ENCODE measurements around the gene RIT1. TPM values are rescaled to one million over a fixed set of nuclear protein-coding genes. Genes with fewer than 3 reads are reported as not detected.

Gene RIT1
- total and polyA plus RNA-seq, 9 donors: 8.6 to 26.9 (median 21.0) TPM

- intact Hi-C loops (cut with DNase I): loop anchor here (5.0 kb wide), 2 partner anchors 35 to 50 kb away; partner anchors contain the start of gene ARHGEF2 (in 4 of the 4)
- WGBS, 3 donors: 86 to 88% (median 87%) methylated on average over 26 to 29 of the region's 29 CpGs
- H3K4me3 ChIP-seq: no peak overlapping the region
- TF ChIP-seq CTCF (IDR thresholded peaks at IDR 0.05) (no peak), POLR2A (IDR thresholded peaks at IDR 0.05) (no peak), EP300 (IDR thresholded peaks at IDR 0.05) (no peak)
- H3K9me3 ChIP-seq: no peaks in the 10 kb centered on the region
- H3K27me3 ChIP-seq: no peaks in the 10 kb centered on the region
- no peaks in the 10 kb centered on the region for H3K36me3 ChIP-seq
- no peak for DNase-seq
- H3K4me1 ChIP-seq (ENCODE audit: insufficient read depth): peaks cover 6% of the 10 kb centered on the region
- H3K27ac ChIP-seq: no peak overlapping the region
These were observed 30.8 kb upstream of the RIT1 start for GRCh38 chr1:155941845-155942531.

DNA sequence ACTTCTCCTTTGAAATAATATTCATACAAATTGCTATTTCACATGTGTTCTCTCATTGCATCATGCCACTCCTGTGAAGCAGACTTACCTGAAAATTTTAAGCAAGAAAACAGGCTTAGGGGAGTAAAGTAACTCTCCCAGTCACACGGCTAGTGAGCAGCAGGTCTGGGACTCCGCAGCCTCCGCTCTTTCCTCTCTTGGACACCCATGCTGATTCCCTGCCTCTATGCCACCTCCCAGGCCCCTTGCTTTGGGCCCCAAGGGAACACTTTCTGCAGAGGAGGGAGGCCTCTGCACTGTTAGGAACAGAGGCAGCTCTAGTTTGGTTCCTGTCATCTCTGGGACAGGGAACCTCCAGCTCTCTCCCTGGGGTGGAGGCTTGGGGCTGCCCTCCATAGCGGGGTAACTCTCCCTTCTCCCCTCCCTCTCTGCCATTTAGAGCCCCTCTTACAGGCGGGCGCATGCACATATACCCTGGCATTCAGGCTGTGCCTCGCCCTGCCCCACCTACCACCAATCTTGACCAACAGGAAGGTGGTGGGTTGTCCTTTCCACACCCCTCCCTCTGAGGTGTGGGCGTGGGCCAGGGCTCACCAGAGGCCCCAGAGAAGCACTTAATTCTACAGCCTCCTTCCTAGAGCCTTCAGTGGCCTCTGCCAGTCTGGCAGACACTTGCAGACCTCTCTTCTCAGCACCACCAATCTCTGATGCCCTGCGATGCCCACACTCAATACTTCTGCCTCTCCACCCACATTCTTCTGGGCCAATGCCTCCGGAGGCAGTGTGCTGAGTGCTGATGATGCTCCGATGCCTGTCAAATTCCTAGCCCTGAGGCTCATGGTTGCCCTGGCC lies 30.1 kb upstream of the RIT1 start, which contains the start of gene RXFP4:
TSS of gene RXFP4 (plus strand) at position 646 of the 852 bp plus-strand sequence. CDS start at position 718, 72 bp downstream.
- intact Hi-C loops (cut with DNase I): loop anchor here (5.0 kb wide), 2 partner anchors 36 to 51 kb away; partner anchors contain the start of gene ARHGEF2 (in 4 of the 4)
- Histone ChIP-seq H3K4me1 (ENCODE audit: insufficient read depth) (peaks cover 6% of the 10 kb centered on the region), H3K4me3 (no peak within 1 kb of the TSS), H3K27me3 (no peaks in the 10 kb centered on the region), H3K27ac (peak within 1 kb of the TSS in 1 of 2 donors; percentile 66), H3K36me3 (no peaks in the 10 kb centered on the region), H3K9me3 (no peaks in the 10 kb centered on the region)
- TF ChIP-seq EP300 (IDR thresholded peaks at IDR 0.05): no peak
- no peak for TF ChIP-seq POLR2A (IDR thresholded peaks at IDR 0.05)
- TF ChIP-seq CTCF (IDR thresholded peaks at IDR 0.05): no peak
- WGBS, 3 donors: 57 to 68% (median 61%) methylated on average over 11 of the region's 11 CpGs
- DNase-seq: no peak

DNA sequence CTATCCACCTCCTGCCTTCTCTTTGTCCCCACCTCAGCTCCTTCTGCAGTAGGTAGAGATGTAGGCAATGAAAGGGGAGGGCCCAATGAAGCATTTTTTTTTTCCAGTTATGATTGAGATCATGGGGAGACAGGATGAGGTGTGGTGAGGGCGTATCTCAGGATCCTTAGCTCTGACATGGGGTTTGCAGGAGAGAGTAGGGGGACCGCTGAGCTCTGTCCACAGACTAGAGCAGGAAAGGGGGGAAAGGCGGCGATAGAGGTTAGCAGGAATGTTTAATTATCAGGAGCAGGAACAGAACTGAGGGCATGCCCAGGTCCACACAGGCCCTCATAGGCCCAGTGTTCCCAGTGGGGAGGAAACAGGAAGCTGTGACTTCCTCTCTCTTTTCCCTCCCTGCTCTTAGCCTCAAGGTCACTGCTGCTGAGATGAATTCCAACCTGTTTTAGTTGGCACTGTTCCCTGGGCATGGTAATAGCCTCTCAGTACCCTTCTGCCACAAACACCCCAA lies 29.4 kb upstream of the RIT1 start:
- Histone ChIP-seq H3K27ac (peak overlapping the region in 1 of 2 donors; percentile 66), H3K27me3 (no peaks in the 10 kb centered on the region), H3K4me1 (ENCODE audit: insufficient read depth) (peaks cover 6% of the 10 kb centered on the region), H3K4me3 (no peak overlapping the region), H3K9me3 (no peaks in the 10 kb centered on the region), H3K36me3 (no peaks in the 10 kb centered on the region)
- intact Hi-C loops (cut with DNase I): loop anchor here (5.0 kb wide), 2 partner anchors 37 to 52 kb away; partner anchors contain the start of gene ARHGEF2 (in 4 of the 4)
- peak in 4 of 5 donors; percentile 42 to 61 (median 53) for DNase-seq
- no peak for TF ChIP-seq POLR2A (IDR thresholded peaks at IDR 0.05)
- no peak for TF ChIP-seq EP300 (IDR thresholded peaks at IDR 0.05)
- TF ChIP-seq CTCF (IDR thresholded peaks at IDR 0.05): no peak
- WGBS, 3 donors: 28 to 47% (median 32%) methylated on average over 4 of the region's 4 CpGs

DNA sequence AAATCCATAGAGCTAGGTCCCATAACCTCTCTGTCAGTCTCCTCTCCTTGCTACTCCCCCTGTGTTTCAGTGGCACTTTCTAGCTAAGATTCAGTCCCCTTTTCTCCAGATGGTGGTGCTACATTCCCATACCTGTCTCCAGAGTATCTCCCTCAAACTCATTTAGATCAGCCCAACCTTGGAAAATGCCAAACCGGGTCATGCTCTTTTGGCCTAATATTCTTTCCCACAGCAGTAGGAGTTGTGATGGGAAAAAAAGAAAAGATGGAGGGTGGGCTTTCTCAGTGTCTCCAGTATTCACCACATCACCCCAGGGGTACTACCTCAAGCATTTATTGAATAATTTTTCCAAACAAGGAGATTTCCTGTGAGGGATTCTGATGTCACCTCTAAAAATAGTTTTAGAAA lies 27.1 kb upstream of the RIT1 start:
- Histone ChIP-seq H3K4me1 (ENCODE audit: insufficient read depth) (peaks cover 6% of the 10 kb centered on the region), H3K36me3 (no peaks in the 10 kb centered on the region), H3K4me3 (no peak overlapping the region), H3K27ac (no peak overlapping the region), H3K27me3 (no peaks in the 10 kb centered on the region), H3K9me3 (no peaks in the 10 kb centered on the region)
- no peak for TF ChIP-seq EP300 (IDR thresholded peaks at IDR 0.05)
- peak in 2 of 3 donors; percentile 59 to 68 for TF ChIP-seq CTCF (IDR thresholded peaks at IDR 0.05)
- 0 to 3% (median 3%) methylated on average over 1 of the region's 1 CpG for WGBS, 3 donors
- DNase-seq: peak in 1 of 5 donors; percentile 41
- intact Hi-C loops (cut with DNase I): loop anchor here in 1 of 4 donors (2.0 kb wide), 1 partner anchor 51 kb away; no protein-coding TSS in a partner anchor
